Transverse colon (tissue), 4 donors: ENCODE measurements around the gene DNAH8. TPM values are rescaled to one million over a fixed set of nuclear protein-coding genes. Genes with fewer than 3 reads are reported as not detected.

Experiments used
- DNase-seq: peaks from one replicate; pipeline ENCODE4 v3.0.0-alpha.2; 2019
- H3K27ac ChIP-seq, 4 donors: fragments of 200-600 bp; sonication (generic); 2 replicates each; pipeline ENCODE4 v1.5.1; 2016 to 2018; ENCODE audit warnings: inconsistent platforms in 4 of 4
- H3K27me3 ChIP-seq: fragments of 200-600 bp; sonication (generic); 2 replicates; pipeline ENCODE4 v1.5.1; 2017; ENCODE audit warnings: inconsistent platforms
- H3K36me3 ChIP-seq, 4 donors: fragments of 200-600 bp; sonication (generic); 2 replicates each; pipeline ENCODE4 v1.5.1; 2017 to 2019; ENCODE audit warnings: inconsistent platforms in 4 of 4
- H3K4me1 ChIP-seq, 4 donors: fragments of 200-600 bp; sonication (generic); 2 replicates each; pipeline ENCODE4 v1.5.1; 2017 to 2020; ENCODE audit warnings: inconsistent platforms in 4 of 4
- H3K4me3 ChIP-seq, 4 donors: fragments of 200-600 bp; sonication (generic); 1 replicate in 1 of 4; 2 replicates in 3 of 4; pipeline versions ENCODE4 v1.5.1 to v1.6.1; 2017 to 2019; ENCODE audit warnings: inconsistent platforms in 4 of 4
- H3K9me3 ChIP-seq, 2 donors: fragments of 200-600 bp; sonication (generic); 2 replicates each; pipeline ENCODE4 v1.5.1; 2017 to 2019; ENCODE audit warnings: inconsistent platforms in 2 of 2
- CTCF ChIP-seq, 5 experiments: fragments of 200-600 bp in 3 of 5; fragments of 450-650 bp in 2 of 5; sonication (generic) in 3 of 5; IDR thresholded peaks; 1 replicate in 2 of 5; 2 replicates in 3 of 5; pipeline ENCODE4 v1.5.1; 2016 to 2017; ENCODE audit warnings: antibody characterized with exemption in 5 of 5, inconsistent platforms in 3 of 5, mild to moderate bottlenecking in 2 of 5, moderate library complexity in 1 of 5
- EP300 ChIP-seq: sonication (generic); formaldehyde crosslinking; IDR thresholded peaks from one replicate; pipeline ENCODE4 v1.6.1; 2017; ENCODE audit warnings: antibody characterized with exemption, low read depth
- POLR2A ChIP-seq: fragments of 450-650 bp; IDR thresholded peaks from one replicate; pipeline ENCODE4 v1.6.1; 2016; ENCODE audit warnings: antibody characterized with exemption, mild to moderate bottlenecking, moderate library complexity
- POLR2AphosphoS5 ChIP-seq, 3 donors: sonication (generic); formaldehyde crosslinking; IDR thresholded peaks; one replicate each; pipeline ENCODE4 v1.6.1; 2016; ENCODE audit warnings: antibody characterized with exemption in 3 of 3
- WGBS, 2 donors: methylation state at CpG; one replicate each; pipeline ENCODE4 v1.1.5; 2018; ENCODE audit warnings: low coverage in 1 of 2; 5-methylcytosine and 5-hydroxymethylcytosine counted together
- in situ Hi-C, 4 donors: fragments of 200-750 bp; cut with MboI; loops; one replicate each; pipeline versions ENCODE4 v1.15.0 to v1.15.1; 2017; ENCODE audit warnings: low sequenced_read_pairs in 3 of 4, low pct_ligation_motif_present in 1 of 4, low pct_unique_long_range_greater_than_20kb in 1 of 4
- intact Hi-C: fragments of 100-400 bp; cut with DNase I; formaldehyde crosslinking; loops from one replicate; pipeline ENCODE4 v1.15.1; 2023; ENCODE audit warnings: low total_unique reads
- total RNA-seq, 4 donors: library from RNA; depleted of rRNA; stranded (reverse); fragments of >200 nt; gene quantifications; one replicate each; pipeline ENCODE4 v1.1.0, GENCODE V29; 2016

Gene DNAH8
- total RNA-seq, 4 donors from 2014 or later, result 0.16 TPM; not detected in 3

- intact Hi-C loops (no loop called here), in situ Hi-C loops (no loop called here)
- no peaks in the 10 kb centered on the region for H3K27me3 ChIP-seq
- peaks cover 0 to 6% (median 2%) of the 10 kb centered on the region in 4 donors for H3K36me3 ChIP-seq
- DNase-seq, result no peak
- no peak overlapping the region for H3K4me3 ChIP-seq
- WGBS, 2 donors, result 61 to 64% methylated on average over 2 of the region's 2 CpGs
- H3K4me1 ChIP-seq, result no peaks in the 10 kb centered on the region
- no peaks in the 10 kb centered on the region for H3K9me3 ChIP-seq
- peak overlapping the region; percentile 2 to 63 (median 14) for H3K27ac ChIP-seq
- TF ChIP-seq EP300 (no peak), POLR2A (no peak), POLR2AphosphoS5 (IDR thresholded peaks at IDR 0.05) (no peak), CTCF (IDR thresholded peaks at IDR 0.05) (no peak)
Observed at GRCh38 chr6:38676236-38676973, 38.7 kb upstream of the DNAH8 start.

GRCh38 chr6:38676974-38677544, 38.1 kb upstream of the DNAH8 start:
- Histone ChIP-seq H3K9me3 (no peaks in the 10 kb centered on the region), H3K4me1 (no peaks in the 10 kb centered on the region), H3K27ac (peak overlapping the region; percentile 2 to 55 (median 45)), H3K4me3 (no peak overlapping the region), H3K36me3 (peaks cover 0 to 12% (median 5%) of the 10 kb centered on the region in 4 donors), H3K27me3 (no peaks in the 10 kb centered on the region)
- in situ Hi-C loops, result no loop called here
- 70 to 78% methylated on average over 1 of the region's 1 CpG for WGBS, 2 donors
- TF ChIP-seq EP300, result no peak
- TF ChIP-seq POLR2AphosphoS5 (IDR thresholded peaks at IDR 0.05), result no peak
- TF ChIP-seq CTCF (IDR thresholded peaks at IDR 0.05), result no peak
- TF ChIP-seq POLR2A, result no peak
- no peak for DNase-seq
- intact Hi-C loops, result no loop called here

GRCh38 chr6:38678178-38678760, 36.8 kb upstream of the DNAH8 start:
- no peak for TF ChIP-seq POLR2AphosphoS5 (IDR thresholded peaks at IDR 0.05)
- no peak for TF ChIP-seq CTCF (IDR thresholded peaks at IDR 0.05)
- TF ChIP-seq EP300, result no peak
- no peak for TF ChIP-seq POLR2A
- Histone ChIP-seq H3K4me3 (no peak overlapping the region), H3K9me3 (no peaks in the 10 kb centered on the region), H3K36me3 (peaks cover 0 to 24% (median 10%) of the 10 kb centered on the region in 4 donors), H3K4me1 (no peaks in the 10 kb centered on the region), H3K27me3 (no peaks in the 10 kb centered on the region), H3K27ac (peak overlapping the region in 1 of 4 donors; percentile 55)
- DNase-seq, result peak; percentile 11
- intact Hi-C loops, result no loop called here
- in situ Hi-C loops, result no loop called here
- WGBS, 2 donors, result 60 to 75% methylated on average over 2 to 7 of the region's 7 CpGs

- no peaks in the 10 kb centered on the region for H3K9me3 ChIP-seq
- H3K4me3 ChIP-seq, result no peak overlapping the region
- no peaks in the 10 kb centered on the region for H3K27me3 ChIP-seq
- 92 to 100% methylated on average over 1 of the region's 1 CpG for WGBS, 2 donors
- in situ Hi-C loops (no loop called here), intact Hi-C loops (no loop called here)
- H3K27ac ChIP-seq, result no peak overlapping the region
- peaks cover 0 to 34% (median 10%) of the 10 kb centered on the region in 4 donors for H3K36me3 ChIP-seq
- no peaks in the 10 kb centered on the region for H3K4me1 ChIP-seq
- no peak for TF ChIP-seq EP300
- no peak for TF ChIP-seq POLR2AphosphoS5 (IDR thresholded peaks at IDR 0.05)
- no peak for TF ChIP-seq POLR2A
- no peak for TF ChIP-seq CTCF (IDR thresholded peaks at IDR 0.05)
- no peak for DNase-seq
Observed at GRCh38 chr6:38679668-38680067, 35.4 kb upstream of the DNAH8 start.
